Endodermal cell (in vitro differentiated cells): ENCODE measurements around the gene PPP2CA. TPM values are rescaled to one million over a fixed set of nuclear protein-coding genes. Genes with fewer than 3 reads are reported as not detected.

Experiments used
- DNase-seq: peaks from one replicate; pipeline ENCODE4 v3.0.0-alpha.2; 2017
- H3K27ac ChIP-seq: 2 replicates; pipeline ENCODE4 v1.5.1; 2013; ENCODE audit warnings: mild to moderate bottlenecking, low read depth, low read length, moderate library complexity
- H3K27me3 ChIP-seq: 2 replicates; pipeline ENCODE4 v1.6.1; 2013; ENCODE audit warnings: mild to moderate bottlenecking, low read length, moderate library complexity; ENCODE audit not compliant: insufficient read depth, control insufficient read depth, poor library complexity, severe bottlenecking
- H3K36me3 ChIP-seq: 2 replicates; pipeline ENCODE4 v1.7.0; 2013; ENCODE audit warnings: mild to moderate bottlenecking, low read length, moderate library complexity; ENCODE audit not compliant: control insufficient read depth, insufficient read depth
- H3K4me1 ChIP-seq: one replicate; pipeline ENCODE4 v1.7.0; 2013; ENCODE audit warnings: low read length; ENCODE audit not compliant: control insufficient read depth, insufficient read depth
- H3K4me3 ChIP-seq: 2 replicates; pipeline ENCODE4 v1.5.1; 2013; ENCODE audit warnings: mild to moderate bottlenecking, low read length, moderate library complexity
- H3K9ac ChIP-seq: 2 replicates; pipeline ENCODE4 v1.6.1; 2013; ENCODE audit warnings: mild to moderate bottlenecking, low read length, moderate library complexity; ENCODE audit not compliant: poor library complexity, severe bottlenecking; ENCODE audit errors: extremely low read depth
- H3K9me3 ChIP-seq: 2 replicates; pipeline ENCODE4 v1.6.1; 2013; ENCODE audit warnings: mild to moderate bottlenecking, low read length, moderate library complexity; ENCODE audit not compliant: control insufficient read depth
- H3K27ac Mint-ChIP-seq: 2 replicates; pipeline ENCODE4 v1.8.0; 2020; ENCODE audit warnings: mixed read lengths
- H3K27me3 Mint-ChIP-seq: 2 replicates; pipeline ENCODE4 v1.8.0; 2021; ENCODE audit warnings: mild to moderate bottlenecking, mixed read lengths; ENCODE audit not compliant: insufficient read depth
- H3K36me3 Mint-ChIP-seq: 2 replicates; pipeline ENCODE4 v1.8.0; 2020; ENCODE audit warnings: low read depth, mixed read lengths
- H3K4me1 Mint-ChIP-seq: 2 replicates; pipeline ENCODE4 v1.8.0; 2020; ENCODE audit warnings: mixed read lengths
- H3K4me3 Mint-ChIP-seq: 2 replicates; pipeline ENCODE4 v1.8.0; 2020; ENCODE audit warnings: mild to moderate bottlenecking, moderate library complexity, mixed read lengths
- H3K9me3 Mint-ChIP-seq: 2 replicates; pipeline ENCODE4 v1.8.0; 2020; ENCODE audit warnings: mild to moderate bottlenecking, mixed read lengths
- CTCF ChIP-seq: fragments of 200-600 bp; sonication (generic); conservative IDR thresholded peaks from 2 replicates; pipeline ENCODE4 v1.5.0; 2021; ENCODE audit warnings: antibody characterized with exemption, mild to moderate bottlenecking
- WGBS, 2 experiments: methylation state at CpG; one replicate each; pipeline versions ENCODE4 v1.1.5 to v1.1.7; 2013; ENCODE audit warnings: missing lambda C conversion rate in 2 of 2, mixed read lengths in 1 of 2; ENCODE audit not compliant: insufficient coverage in 1 of 2, insufficient read length in 1 of 2; 5-methylcytosine and 5-hydroxymethylcytosine counted together
- total RNA-seq, 2 donors: library from RNA; stranded (reverse); fragmentation: NEBNext Ultra II Directional in 1 of 2; extraction: Animal tissue kit (Norgen Biotek cat#: 25700) in 1 of 2; gene quantifications; 2 replicates in 1 of 2; 3 replicates in 1 of 2; pipeline ENCODE4 v1.2.1, GENCODE V29; 2021

PPP2CA gene
- total RNA-seq, 2 donors from 2014 or later = 174 to 185 TPM

- Histone ChIP-seq H3K27ac (no peak overlapping the region), H3K9ac (no peak overlapping the region), H3K9me3 (no peaks in the 10 kb centered on the region), H3K36me3 (peaks cover 9% of the 10 kb centered on the region), H3K4me3 (peak overlapping the region; percentile 98), H3K4me1 (no peaks in the 10 kb centered on the region), H3K27me3 (no peaks in the 10 kb centered on the region)
- Mint-ChIP-seq H3K27ac (peak overlapping the region; percentile 98), H3K27me3 (no peaks in the 10 kb centered on the region), H3K4me1 (peaks cover 15% of the 10 kb centered on the region), H3K9me3 (no peaks in the 10 kb centered on the region), H3K36me3 (peaks cover 11% of the 10 kb centered on the region), H3K4me3 (peak overlapping the region; percentile 98)
- no peak for DNase-seq
- TF ChIP-seq CTCF = no peak
- 86 to 93% methylated on average over 2 to 3 of the region's 3 CpGs for WGBS, 2 experiments
Observed at GRCh38 chr5:134178096-134178419, 47.8 kb downstream of the PPP2CA start.

- Histone ChIP-seq H3K27me3 (no peaks in the 10 kb centered on the region), H3K9ac (peak overlapping the region; percentile 99), H3K36me3 (peaks cover 13% of the 10 kb centered on the region), H3K9me3 (no peaks in the 10 kb centered on the region), H3K4me3 (peak overlapping the region; percentile 98), H3K4me1 (no peaks in the 10 kb centered on the region), H3K27ac (peak overlapping the region; percentile 99)
- Mint-ChIP-seq H3K27ac (peak overlapping the region; percentile 98), H3K4me3 (peak overlapping the region; percentile 98), H3K9me3 (no peaks in the 10 kb centered on the region), H3K4me1 (peaks cover 15% of the 10 kb centered on the region), H3K36me3 (peaks cover 15% of the 10 kb centered on the region), H3K27me3 (no peaks in the 10 kb centered on the region)
- TF ChIP-seq CTCF = no peak
- WGBS, 2 experiments = 45 to 69% methylated on average over 20 to 29 of the region's 29 CpGs
- DNase-seq = peak; percentile 58
Observed at GRCh38 chr5:134177369-134178095, 48.3 kb downstream of the PPP2CA start.

- Mint-ChIP-seq H3K4me1 (peaks cover 15% of the 10 kb centered on the region), H3K4me3 (peak within 1 kb of the TSS; percentile 98), H3K27ac (peak within 1 kb of the TSS; percentile 98), H3K9me3 (no peaks in the 10 kb centered on the region), H3K27me3 (no peaks in the 10 kb centered on the region), H3K36me3 (peaks cover 23% of the 10 kb centered on the region)
- H3K36me3 ChIP-seq = peaks cover 21% of the 10 kb centered on the region
- peak; percentile 93 for DNase-seq
- no peak for TF ChIP-seq CTCF
- H3K4me3 ChIP-seq = peak within 1 kb of the TSS; percentile 98
- no peaks in the 10 kb centered on the region for H3K9me3 ChIP-seq
- no peaks in the 10 kb centered on the region for H3K27me3 ChIP-seq
- H3K27ac ChIP-seq = peak within 1 kb of the TSS; percentile 99
- WGBS, 2 experiments = 0 to 1% methylated on average over 41 to 92 of the region's 92 CpGs
- H3K4me1 ChIP-seq = no peaks in the 10 kb centered on the region
- H3K9ac ChIP-seq = peak within 1 kb of the TSS; percentile 99
Observed at GRCh38 chr5:134176511-134177368, 49.1 kb downstream of the PPP2CA start, which contains the start of gene SKP1. SKP1 (minus strand) TSS chr5:134176950; CDS start chr5:134174022, 2,928 bp downstream.
